ENCODE measurements around the gene PXDN. TPM values are rescaled to one million over a fixed set of nuclear protein-coding genes. Genes with fewer than 3 reads are reported as not detected.

Gene PXDN
- total and polyA plus RNA-seq, 9 of the 15 experiments (the other 6 are each of a cell fraction or from before 2014, with no cell fraction given) = 0.49 TPM; not detected in 8

DNA sequence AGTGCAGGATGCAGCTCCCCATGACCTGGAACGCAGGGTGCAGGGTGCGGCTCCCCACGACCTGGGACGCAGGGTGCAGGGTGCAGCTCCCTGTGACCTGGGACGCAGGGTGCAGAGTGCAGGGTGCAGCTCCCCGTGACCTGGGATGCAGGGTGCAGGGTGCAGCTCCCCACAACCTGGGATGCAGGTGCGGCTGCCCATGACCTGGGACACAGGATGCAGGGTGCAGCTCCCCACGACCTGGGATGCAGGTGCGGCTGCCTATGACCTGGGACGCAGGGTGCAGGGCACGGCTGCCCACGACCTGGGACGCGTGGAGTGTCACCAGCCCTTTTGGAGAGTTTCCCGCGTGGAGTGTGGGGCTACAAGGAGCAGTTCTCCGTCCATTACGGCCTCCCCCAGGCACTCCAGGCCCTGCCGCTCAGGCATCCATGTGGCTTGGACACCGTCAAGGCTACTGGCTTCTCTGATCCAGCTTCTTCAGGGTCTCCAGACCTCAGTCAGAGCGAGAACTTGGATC, 38.7 kb downstream of the PXDN start:
- Histone ChIP-seq H3K9me1 (ENCODE audit: control insufficient read depth, insufficient read depth, low read length) (no peaks in the 10 kb centered on the region), H3K4me3 (no peak overlapping the region), H3K79me2 (ENCODE audit: control insufficient read depth, insufficient read depth, low read length) (no peaks in the 10 kb centered on the region), H3K36me3 (ENCODE audit: control insufficient read depth, insufficient read depth, low read length) (no peaks in the 10 kb centered on the region), H3K27ac (ENCODE audit: extremely low read depth, low read depth, low read length) (no peak overlapping the region), H3K9me3 (replicated peaks; ENCODE audit: control insufficient read depth, insufficient read depth, low read depth, low read length) (no peaks in the 10 kb centered on the region), H2AFZ (ENCODE audit: low read depth, low read length) (no peak overlapping the region), H4K20me1 (replicated peaks; ENCODE audit: control insufficient read depth, insufficient read depth, low read length) (no peaks in the 10 kb centered on the region), H3K9ac (ENCODE audit: insufficient read depth in 1 of 2, low read depth in 2 of 2, low read length in 2 of 2) (no peak overlapping the region), H3K4me2 (ENCODE audit: insufficient read depth, low read length) (no peak overlapping the region), H3K4me1 (replicated peaks in 1 of 2; ENCODE audit: control insufficient read depth in 2 of 2, insufficient read depth in 2 of 2, low read length in 2 of 2) (no peaks in the 10 kb centered on the region), H3K27me3 (ENCODE audit: control insufficient read depth in 2 of 2, insufficient read depth in 2 of 2, low read length in 2 of 2) (peaks cover 0 to 36% of the 10 kb centered on the region in 2 experiments; a peak in 2 of 5 replicates)
- intact Hi-C loops (cut with micrococcal nuclease) = no loop called here
- no TSS peak for BruUV-seq (replicated peaks)
- 1% methylated on average over 18 of the region's 21 CpGs for WGBS (ENCODE audit: insufficient coverage, low coverage, missing lambda C conversion rate)
- ATAC-seq = no peak
- ChIA-PET POLR2A (no interaction called here), CTCF (ENCODE audit: low intra/inter-chr PET ratio) (no interaction called here)
- no peak for TF ChIP-seq ZNF668 (CRISPR knock-in tag; IDR thresholded peaks at IDR 0.05)
- TF ChIP-seq ZNF79 (CRISPR knock-in tag; IDR thresholded peaks at IDR 0.05; ENCODE audit: low read depth) = no peak
- in situ Hi-C loops (cut with MboI) = no loop called here
- FAIRE-seq = no peak
- no peak for DNase-seq (ENCODE audit: extremely low read depth in 1 of 4, low spot score in 3 of 4)

DNA sequence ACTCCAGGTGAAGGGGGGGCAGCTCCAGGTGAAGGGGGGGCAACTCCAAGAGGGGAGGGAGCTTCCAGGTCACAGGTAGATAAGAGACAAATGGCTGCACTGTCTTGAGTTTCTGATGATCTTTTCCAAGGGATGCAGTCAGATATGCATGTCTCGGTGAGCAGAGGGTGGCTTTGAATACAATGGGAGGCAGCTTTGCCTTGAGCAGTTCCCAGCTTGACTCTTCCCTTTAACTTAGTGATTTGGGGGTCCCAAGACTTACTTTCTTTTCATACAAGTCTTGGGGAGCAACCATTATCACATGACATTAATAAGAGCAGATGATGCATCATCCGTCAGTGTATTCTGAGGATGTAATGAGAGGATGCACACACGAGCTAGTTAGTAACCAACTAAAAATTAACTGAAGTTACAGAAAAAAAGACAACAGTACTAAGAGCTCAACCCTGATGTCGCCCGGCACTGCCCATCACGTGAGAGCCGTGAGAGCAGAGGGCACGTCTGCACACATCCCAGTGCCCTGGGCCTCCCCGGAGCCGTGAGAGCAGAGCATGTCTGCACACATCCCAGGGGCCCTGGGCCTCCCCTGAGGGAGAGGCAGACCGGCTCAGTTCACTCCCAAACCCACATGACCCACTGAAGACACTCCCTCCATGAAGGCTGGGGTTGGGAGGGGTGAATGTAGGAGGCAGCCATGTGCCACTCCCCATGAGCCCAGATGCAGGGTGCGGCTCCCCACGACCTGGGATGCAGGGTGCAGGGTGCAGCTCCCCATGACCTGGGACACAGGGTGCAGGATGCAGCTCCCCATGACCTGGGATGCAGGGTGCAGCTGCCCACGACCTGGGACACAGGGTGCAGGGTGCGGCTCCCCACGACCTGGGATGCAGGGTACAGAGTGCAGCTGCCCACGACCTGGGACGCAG, 39.4 kb downstream of the PXDN start:
- no TSS peak for BruUV-seq (replicated peaks)
- no peak for FAIRE-seq
- TF ChIP-seq, protein P1, sequence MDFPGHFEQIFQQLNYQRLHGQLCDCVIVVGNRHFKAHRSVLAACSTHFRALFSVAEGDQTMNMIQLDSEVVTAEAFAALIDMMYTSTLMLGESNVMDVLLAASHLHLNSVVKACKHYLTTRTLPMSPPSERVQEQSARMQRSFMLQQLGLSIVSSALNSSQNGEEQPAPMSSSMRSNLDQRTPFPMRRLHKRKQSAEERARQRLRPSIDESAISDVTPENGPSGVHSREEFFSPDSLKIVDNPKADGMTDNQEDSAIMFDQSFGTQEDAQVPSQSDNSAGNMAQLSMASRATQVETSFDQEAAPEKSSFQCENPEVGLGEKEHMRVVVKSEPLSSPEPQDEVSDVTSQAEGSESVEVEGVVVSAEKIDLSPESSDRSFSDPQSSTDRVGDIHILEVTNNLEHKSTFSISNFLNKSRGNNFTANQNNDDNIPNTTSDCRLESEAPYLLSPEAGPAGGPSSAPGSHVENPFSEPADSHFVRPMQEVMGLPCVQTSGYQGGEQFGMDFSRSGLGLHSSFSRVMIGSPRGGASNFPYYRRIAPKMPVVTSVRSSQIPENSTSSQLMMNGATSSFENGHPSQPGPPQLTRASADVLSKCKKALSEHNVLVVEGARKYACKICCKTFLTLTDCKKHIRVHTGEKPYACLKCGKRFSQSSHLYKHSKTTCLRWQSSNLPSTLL (IDR thresholded peaks at IDR 0.05) = no peak
- TF ChIP-seq, protein P2, sequence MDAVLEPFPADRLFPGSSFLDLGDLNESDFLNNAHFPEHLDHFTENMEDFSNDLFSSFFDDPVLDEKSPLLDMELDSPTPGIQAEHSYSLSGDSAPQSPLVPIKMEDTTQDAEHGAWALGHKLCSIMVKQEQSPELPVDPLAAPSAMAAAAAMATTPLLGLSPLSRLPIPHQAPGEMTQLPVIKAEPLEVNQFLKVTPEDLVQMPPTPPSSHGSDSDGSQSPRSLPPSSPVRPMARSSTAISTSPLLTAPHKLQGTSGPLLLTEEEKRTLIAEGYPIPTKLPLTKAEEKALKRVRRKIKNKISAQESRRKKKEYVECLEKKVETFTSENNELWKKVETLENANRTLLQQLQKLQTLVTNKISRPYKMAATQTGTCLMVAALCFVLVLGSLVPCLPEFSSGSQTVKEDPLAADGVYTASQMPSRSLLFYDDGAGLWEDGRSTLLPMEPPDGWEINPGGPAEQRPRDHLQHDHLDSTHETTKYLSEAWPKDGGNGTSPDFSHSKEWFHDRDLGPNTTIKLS (IDR thresholded peaks at IDR 0.05; ENCODE audit: borderline replicate concordance, low read depth) = no peak
- TF ChIP-seq, protein P3, sequence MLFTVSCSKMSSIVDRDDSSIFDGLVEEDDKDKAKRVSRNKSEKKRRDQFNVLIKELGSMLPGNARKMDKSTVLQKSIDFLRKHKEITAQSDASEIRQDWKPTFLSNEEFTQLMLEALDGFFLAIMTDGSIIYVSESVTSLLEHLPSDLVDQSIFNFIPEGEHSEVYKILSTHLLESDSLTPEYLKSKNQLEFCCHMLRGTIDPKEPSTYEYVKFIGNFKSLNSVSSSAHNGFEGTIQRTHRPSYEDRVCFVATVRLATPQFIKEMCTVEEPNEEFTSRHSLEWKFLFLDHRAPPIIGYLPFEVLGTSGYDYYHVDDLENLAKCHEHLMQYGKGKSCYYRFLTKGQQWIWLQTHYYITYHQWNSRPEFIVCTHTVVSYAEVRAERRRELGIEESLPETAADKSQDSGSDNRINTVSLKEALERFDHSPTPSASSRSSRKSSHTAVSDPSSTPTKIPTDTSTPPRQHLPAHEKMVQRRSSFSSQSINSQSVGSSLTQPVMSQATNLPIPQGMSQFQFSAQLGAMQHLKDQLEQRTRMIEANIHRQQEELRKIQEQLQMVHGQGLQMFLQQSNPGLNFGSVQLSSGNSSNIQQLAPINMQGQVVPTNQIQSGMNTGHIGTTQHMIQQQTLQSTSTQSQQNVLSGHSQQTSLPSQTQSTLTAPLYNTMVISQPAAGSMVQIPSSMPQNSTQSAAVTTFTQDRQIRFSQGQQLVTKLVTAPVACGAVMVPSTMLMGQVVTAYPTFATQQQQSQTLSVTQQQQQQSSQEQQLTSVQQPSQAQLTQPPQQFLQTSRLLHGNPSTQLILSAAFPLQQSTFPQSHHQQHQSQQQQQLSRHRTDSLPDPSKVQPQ (CRISPR knock-in tag; IDR thresholded peaks at IDR 0.05; ENCODE audit: borderline replicate concordance) = no peak
- TF ChIP-seq CHCHD3 (CRISPR knock-in tag; IDR thresholded peaks at IDR 0.05) = no peak
- TF ChIP-seq POLR2B (IDR thresholded peaks at IDR 0.05; ENCODE audit: low read depth, partially characterized antibody) = no peak

More for the DNA sequence above, 39.4 kb downstream of the PXDN start:
- H3K36me3 ChIP-seq (ENCODE audit: control insufficient read depth, insufficient read depth, low read length) = no peaks in the 10 kb centered on the region
- H3K27me3 ChIP-seq (ENCODE audit: control insufficient read depth in 2 of 2, insufficient read depth in 2 of 2, low read length in 2 of 2) = peaks cover 0 to 33% of the 10 kb centered on the region in 2 experiments; a peak in 2 of 5 replicates
- DNase-seq (ENCODE audit: extremely low read depth in 1 of 4, low spot score in 3 of 4) = no peak
- H3K79me2 ChIP-seq (ENCODE audit: control insufficient read depth, insufficient read depth, low read length) = no peaks in the 10 kb centered on the region
- H3K9ac ChIP-seq (ENCODE audit: insufficient read depth in 1 of 2, low read depth in 2 of 2, low read length in 2 of 2) = no peak overlapping the region
- in situ Hi-C loops (cut with MboI) (no loop called here), intact Hi-C loops (cut with micrococcal nuclease) (no loop called here)
- H4K20me1 ChIP-seq (replicated peaks; ENCODE audit: control insufficient read depth, insufficient read depth, low read length) = no peaks in the 10 kb centered on the region
- no peak overlapping the region for H2AFZ ChIP-seq (ENCODE audit: low read depth, low read length)
- WGBS (ENCODE audit: insufficient coverage, low coverage, missing lambda C conversion rate) = 1% methylated on average over 18 of the region's 18 CpGs
- no peaks in the 10 kb centered on the region for H3K4me1 ChIP-seq (replicated peaks in 1 of 2; ENCODE audit: control insufficient read depth in 2 of 2, insufficient read depth in 2 of 2, low read length in 2 of 2)
- ATAC-seq = no peak
- no peaks in the 10 kb centered on the region for H3K9me3 ChIP-seq (replicated peaks; ENCODE audit: control insufficient read depth, insufficient read depth, low read depth, low read length)
- CTCF ChIA-PET (ENCODE audit: low intra/inter-chr PET ratio) = no interaction called here
- POLR2A ChIA-PET = no interaction called here
- no peak overlapping the region for H3K27ac ChIP-seq (ENCODE audit: extremely low read depth, low read depth, low read length)
- no peak overlapping the region for H3K4me3 ChIP-seq
- no peaks in the 10 kb centered on the region for H3K9me1 ChIP-seq (ENCODE audit: control insufficient read depth, insufficient read depth, low read length)
- H3K4me2 ChIP-seq (ENCODE audit: insufficient read depth, low read length) = no peak overlapping the region

Data from K562 (cell line).